Fibroblast of lung (primary cell): ENCODE measurements around the gene CNIH4.

Experiments
- CTCF ChIP-seq, 2 donors: IDR thresholded peaks in 1 of 2; conservative IDR thresholded peaks in 1 of 2; 1 replicate in 1 of 2; 2 replicates in 1 of 2; pipeline ENCODE4 v1.5.1; 2011 to 2012; ENCODE audit warnings: low read length in 2 of 2, control low read depth in 1 of 2, inconsistent platforms in 1 of 2, low read depth in 1 of 2, mild to moderate bottlenecking in 1 of 2
- EZH2 ChIP-seq: IDR thresholded peaks from 2 replicates; pipeline ENCODE4 v1.5.1; 2012; ENCODE audit warnings: low read length, control low read depth, mild to moderate bottlenecking; ENCODE audit errors: missing control alignments

DNA sequence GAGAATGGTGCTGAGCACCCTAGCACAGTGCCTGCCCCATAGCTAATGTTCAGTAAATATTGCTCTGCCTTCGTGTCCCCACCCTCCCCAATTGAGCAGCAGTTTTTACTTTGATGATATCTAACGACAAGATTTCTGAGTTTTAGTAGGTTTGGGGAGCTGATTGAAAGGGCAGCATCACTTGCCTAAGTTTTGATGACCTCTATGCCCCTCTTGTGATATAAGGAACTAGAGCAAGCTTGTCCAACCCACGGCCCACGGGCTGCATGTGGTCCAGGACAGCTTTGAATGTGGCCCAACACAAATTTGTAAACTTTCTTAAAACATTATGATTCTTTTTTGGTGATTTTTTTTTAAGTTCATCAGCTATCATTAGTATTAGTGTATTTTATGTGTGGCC lies 1.6 kb downstream of the CNIH4 start:
- TF ChIP-seq EZH2 (no peak), CTCF (conservative IDR thresholded peaks at IDR 0.05 in 1 of 2, IDR thresholded peaks at IDR 0.05 in 1 of 2; ENCODE audit: low read depth in 1 of 2, low read length in 2 of 2) (no peak)
